HUDEP-2 (cell line): Measurements from ENCODE around the gene ADAT2.
A peak's percentile ranks its signal among the peaks of the same experiment; 100 is the strongest.
"Not testable (repeated sequence)": the region's sequence is repeated elsewhere in the genome, so short reads cannot be mapped to it uniquely, and the experiment has no call there.

Source experiments
- DNase-seq, 76 experiments: peaks; one replicate each; lab custom pipeline; 2025; ENCODE audit not compliant: unreplicated experiment in 76 of 76; lab: John Stamatoyannopoulos, UW

ADAT2 gene

DNA sequence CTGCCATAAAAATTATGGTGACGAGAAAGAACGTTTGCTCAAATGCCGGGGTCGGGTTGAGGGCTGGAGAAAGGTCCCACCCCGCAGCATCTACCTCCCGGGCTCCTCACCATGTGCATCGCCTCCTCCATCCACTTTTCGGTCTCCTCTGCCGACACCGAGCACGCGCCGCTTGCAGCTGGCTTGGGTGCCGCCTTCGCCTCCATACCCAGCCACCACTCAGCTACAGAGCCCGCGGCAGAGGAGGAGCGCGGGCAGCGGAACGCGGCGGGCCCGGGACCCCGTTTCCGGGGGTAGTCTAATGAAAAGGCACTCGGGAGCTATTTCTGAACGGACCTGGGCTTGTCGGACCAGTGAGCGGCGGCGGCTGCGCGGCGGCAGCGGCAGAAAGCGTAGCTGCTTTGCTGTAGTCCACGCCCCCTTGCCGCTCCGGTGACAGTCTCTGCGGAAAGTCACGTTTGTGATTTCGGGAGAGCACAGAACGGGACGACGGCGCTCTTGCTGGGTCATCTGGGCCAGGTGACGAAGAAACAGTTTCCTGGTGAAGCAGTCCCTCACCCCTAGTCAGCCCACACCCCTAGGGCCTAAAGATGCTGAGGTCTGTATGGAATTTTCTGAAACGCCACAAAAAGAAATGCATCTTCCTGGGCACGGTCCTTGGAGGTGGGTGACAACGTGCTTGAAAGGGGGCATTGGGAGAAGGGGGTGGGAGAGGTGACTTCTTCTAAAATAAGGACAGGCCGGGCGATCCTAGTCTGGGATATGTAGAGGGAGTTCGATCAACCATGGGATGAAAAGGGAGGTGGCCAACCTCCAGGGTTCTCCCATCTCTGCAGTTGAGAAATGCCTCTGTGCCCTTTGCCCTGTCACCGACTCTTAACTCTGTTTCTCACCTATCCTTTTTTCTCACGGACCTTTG lies at the start of gene ADAT2, which contains the start of gene PEX3:
Gene ADAT2 (minus strand): TSS at position 243 of the 919 bp plus-strand sequence. CDS start 37 bp downstream, at position 206.
Gene PEX3 (plus strand): TSS at position 353 of the 919 bp plus-strand sequence. CDS start 238 bp downstream, at position 591.
- DNase-seq: peak in 75 of 76 experiments; percentile 75 to 98 (median 94)

DNA sequence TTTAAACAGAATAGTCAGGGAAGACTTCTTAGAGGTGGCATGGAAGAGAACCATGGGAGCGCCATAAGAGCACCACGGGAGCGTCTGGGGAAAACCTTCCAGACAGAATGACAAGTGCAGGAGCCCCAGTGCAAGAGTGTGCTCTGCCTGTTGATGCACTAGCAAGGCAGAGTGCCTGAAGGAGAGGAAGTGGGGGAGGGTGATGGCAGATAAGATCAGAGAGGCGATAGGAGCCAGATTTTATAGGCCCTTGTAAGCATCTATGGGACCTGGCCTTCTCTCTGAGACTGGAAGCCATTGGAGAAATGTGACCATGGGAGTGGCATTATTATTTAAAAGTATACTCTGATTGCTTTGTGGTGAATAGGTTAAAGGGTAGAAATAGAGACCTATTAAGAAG lies 47.9 kb upstream of the ADAT2 start:
- DNase-seq: no peak

DNA sequence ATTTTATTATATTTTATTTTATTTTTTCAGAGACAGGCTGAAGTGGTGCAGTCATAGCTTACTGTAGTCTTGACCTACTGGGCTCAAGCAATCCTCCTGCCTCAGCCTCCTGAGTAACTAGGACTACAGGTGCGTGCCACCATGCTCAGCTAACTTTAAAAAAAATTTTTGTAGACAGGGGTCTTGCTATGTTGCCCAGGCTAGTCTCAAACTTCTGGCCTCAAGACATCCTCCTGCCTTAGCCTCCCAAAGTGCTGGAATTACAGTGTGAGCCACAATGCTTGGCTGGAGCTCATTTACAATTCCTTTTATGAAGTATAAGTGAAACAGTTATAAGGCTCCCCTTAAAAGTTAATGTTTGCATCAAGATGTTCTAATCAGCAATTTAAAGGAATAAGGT lies 46.5 kb upstream of the ADAT2 start:
- DNase-seq: no peak

DNA sequence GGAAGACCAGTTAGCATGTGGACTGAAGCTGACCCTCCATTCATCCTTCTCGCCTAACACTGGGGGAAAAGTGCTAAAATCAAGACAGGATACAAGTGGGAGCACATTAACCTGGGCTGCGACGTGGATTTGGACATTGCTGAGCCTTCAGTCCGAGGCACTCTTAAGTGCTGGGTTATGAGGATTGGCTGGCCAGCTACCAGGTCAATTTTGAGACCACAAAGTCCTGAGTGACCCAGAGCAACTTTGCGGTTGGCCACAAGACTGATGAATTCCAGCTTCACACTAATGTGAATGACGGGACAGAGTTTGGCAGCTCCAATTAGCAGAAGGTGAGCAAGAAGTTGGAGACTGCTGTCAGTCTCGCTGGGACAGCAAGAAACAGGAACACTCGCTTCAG lies 40.3 kb upstream of the ADAT2 start:
- DNase-seq: no peak

DNA sequence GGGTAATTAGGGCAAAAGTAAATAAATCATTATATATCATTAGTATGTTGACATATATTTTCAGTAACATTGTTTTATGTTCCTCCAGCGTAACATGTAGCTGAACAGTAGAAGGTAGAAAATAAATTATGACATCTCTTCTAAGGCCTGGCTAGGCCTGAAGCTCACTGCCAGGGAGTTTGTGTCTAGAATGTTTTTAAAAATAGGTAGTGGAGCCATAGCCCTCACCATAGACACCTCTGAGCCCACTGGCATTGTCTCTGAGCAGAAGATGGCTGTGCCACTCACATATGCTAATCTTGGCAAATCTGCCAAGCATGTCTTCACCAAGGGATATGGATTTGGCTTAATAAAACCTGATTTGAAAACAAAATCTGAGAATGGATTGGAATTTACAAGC lies 39.7 kb upstream of the ADAT2 start:
- DNase-seq: no peak

DNA sequence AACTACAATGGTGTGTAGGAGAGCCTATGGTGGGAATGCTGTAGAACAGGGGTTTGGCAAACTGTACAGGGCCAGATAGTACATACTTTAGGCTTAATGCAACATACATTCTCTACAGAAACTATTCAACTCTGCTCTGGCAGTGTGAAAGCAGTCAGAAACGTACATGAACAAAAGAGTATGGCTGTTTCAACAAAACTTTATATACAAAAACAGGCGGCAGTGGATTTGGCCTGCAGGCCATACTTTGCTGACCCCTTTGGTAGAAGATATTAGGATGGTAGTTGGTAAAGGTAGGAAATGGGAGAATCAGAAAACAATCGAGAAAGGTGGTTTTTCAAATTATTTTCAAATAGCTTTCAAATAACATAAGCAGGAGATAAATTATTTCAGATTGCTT lies 36.3 kb upstream of the ADAT2 start:
- DNase-seq: no peak

DNA sequence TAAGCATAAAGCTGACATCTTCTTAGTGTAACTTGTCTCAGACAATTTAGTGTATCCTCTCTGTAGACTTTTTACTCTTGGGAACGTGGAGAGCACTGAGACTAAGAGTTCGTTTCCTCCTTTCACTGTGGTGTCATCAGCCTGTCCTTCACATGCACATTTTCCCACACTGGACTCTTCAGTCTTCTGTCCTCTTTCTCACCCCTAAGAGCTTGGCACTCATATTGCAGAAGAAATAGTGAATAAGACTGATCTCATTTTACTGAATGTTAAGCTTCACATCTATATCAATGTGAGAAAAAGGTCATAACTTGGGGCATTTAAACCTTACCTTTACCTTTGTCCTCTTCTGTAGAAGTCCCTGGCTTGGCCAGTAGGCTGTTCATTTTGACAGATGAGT lies 35.5 kb upstream of the ADAT2 start:
- DNase-seq: no peak

DNA sequence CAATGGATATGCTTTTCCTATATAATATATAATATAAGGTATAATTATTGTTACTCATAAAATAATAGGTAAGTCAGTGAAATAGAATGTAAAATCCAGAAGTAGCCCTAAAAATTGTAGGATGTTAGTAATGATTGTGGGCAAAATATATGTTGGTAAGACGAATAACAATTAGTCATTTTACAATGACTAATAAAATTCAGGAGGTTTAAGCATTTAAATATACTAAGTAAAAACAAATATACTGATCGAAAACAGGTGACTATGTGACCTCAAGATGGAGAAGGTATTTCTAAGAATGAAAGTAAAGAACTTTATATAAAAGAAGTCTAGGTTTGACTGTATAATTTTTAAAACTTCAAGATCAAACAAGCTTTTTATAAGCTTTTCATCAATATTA lies 32.1 kb upstream of the ADAT2 start:
- DNase-seq: no peak

DNA sequence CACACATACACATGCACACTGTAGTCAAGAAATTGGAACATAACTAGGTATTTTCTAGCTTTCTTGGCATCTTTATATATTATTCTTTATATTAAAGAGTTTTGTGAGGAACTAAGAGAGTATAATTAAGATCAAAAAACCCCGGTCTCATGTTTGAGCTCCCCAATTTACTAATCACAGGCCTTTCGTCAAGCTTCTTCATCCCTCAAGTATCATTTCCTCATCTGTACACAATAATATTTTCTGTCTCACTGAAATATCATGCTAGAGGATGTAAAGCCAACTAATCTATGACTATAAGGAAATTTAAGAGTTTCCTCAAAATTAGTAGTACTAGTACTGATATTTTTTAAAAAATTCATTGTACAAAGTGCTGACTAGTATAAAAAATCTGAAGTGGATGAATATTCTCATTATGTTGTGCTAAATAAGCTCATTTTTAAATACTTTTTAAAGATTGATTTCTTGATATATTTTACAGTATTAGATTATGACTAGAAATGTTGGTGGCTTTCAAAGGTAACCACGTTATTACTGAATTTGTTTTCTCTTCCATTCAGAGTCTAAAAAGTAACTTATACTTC lies 28.1 kb upstream of the ADAT2 start:
- no peak for DNase-seq

DNA sequence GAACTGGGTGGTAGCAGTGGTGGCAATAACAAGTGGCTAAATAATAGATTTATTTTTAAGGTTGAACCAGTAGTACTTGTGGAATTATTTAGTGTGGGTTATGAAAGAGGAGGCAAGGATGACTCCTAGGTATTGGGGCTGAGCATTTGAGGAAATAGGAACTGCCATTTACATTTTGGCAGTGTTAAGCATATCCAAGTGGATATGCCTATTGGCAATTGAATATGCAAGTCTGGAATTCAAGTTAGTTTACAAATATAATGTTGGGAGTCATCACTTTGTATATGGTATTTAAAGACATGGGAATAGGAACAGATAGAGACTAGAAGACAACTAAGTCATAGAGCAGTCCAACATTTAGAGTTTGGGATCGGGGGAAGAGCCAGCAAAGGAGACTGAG lies 26.1 kb upstream of the ADAT2 start:
- DNase-seq: no peak

DNA sequence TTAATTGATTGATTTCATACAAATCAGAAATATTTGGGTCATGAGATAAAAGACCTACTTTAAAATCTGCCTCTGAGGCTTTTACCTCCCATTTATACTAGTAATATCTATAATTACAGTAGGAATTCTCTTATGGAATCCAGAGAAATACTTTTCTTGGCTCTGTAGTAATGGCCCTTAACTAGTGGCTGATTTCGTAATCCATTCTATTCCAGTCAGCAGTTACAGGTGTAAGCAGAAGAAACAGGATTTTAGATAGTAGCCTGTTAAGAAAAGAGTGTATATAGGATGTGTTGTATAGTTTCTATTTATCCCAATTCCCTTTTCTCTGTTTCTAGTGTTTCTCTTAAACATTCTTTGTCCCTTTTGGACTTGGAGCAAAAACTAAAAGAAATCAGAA lies 21.3 kb upstream of the ADAT2 start:
- DNase-seq: no peak

DNA sequence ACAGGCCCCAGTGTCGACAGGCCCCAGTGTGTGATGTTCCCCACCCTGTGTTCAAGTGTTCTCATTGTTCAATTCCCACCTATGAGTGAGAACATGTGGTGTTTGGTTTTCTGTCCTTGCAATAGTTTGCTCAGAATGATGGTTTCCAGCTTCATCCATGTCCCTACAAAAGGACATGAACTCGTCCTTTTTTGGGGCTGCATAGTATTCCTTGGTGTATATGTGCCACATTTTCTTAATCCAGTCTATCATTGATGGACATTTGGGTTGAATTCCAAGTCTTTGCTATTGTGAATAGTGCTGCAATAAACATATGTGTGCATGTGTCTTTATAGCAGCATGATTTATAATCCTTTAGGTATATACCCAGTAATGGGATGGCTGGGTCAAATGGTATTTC lies 18.3 kb upstream of the ADAT2 start:
- not testable (repeated sequence) for DNase-seq

DNA sequence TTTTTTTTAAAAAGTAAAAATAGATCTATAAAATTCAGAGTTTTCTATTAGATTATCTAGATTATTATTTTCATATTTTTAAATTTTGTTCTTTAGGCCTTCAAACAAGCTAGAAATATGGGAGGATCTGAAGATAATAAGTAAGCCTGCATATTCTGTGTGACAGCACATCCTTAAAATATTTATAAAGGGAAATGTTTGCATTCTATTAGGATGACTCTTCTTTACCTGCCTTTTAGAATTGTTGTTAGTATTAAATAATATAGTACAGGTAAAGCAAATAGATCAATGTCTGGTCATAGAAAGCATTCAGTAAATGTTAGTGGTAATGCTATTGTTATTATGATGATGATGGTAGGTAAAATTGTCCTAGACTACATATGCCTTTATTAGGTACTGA lies 17.5 kb upstream of the ADAT2 start:
- no peak for DNase-seq

DNA sequence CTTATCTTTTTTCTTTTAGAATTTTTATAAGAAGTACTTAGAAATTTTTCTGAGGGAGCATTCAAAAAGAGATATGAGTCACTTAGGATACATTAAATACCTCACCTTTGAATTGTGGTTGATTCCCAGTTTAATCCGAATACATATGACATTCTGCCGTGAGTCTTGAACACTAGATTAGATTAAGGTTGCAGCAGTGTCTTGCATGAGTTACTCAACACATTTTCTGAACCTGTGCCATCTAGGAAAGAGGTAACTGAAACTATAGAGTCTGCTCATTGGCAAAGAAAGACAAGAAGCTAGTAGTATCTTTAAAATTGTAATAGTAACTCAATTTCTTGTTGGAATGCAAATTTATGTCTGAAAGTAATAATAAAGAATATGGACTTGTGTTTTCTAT lies 15.1 kb upstream of the ADAT2 start:
- DNase-seq: no peak

DNA sequence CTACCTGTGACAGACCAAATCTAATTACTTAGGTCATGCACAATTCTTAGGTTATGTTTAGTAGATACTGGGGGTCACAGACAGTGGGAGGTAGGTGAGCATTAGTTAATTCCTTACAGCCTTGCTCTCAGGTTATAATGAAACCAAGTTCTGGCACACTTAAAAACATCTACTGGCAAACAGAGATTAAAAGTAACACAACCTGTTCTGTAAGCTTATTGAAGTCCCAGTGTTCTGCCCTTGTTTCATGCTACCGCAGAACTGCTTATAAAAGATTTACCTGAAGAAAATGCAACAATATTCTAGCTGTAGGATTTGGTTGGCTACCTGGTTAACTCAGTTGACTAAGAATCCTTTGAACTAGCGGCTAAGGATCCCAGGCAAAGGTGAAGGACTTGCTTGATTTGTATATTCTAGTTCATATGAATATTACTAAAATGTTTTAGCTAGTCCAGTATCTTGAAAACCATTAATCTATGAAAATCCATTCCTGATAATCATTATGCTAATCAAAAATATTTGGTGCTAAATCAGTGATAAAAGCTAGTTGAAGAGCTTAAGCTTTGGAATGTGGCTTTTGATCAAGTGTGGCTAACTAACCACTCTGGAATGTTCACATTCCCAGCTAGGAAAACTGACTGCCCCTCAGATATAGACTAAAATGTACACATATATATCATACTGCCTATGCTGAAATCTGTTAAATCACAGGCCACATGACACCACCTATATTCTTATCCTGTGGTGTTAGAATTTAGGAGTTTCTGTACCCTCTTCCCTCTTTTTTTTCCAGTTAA lies 7.3 kb upstream of the ADAT2 start:
- no peak for DNase-seq

DNA sequence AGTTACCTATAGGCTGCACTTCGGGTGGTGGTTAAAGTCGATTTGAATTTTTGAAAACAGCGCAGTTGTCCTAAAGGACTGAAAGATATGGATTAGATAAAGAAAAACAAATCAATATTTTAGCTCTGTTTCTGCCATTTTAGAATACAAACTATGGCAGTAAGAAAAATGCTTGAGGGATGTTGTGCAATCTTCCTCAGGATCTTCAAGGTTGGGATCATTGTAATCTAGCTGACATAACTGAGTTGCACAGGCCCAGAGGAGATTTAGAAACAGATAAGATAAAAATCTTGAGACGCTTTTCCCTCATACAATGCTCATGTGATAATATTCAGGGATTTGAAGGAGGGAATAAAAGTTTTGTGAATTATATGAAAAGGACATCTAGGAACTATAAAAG lies 1.0 kb upstream of the ADAT2 start:
- DNase-seq: no peak

DNA sequence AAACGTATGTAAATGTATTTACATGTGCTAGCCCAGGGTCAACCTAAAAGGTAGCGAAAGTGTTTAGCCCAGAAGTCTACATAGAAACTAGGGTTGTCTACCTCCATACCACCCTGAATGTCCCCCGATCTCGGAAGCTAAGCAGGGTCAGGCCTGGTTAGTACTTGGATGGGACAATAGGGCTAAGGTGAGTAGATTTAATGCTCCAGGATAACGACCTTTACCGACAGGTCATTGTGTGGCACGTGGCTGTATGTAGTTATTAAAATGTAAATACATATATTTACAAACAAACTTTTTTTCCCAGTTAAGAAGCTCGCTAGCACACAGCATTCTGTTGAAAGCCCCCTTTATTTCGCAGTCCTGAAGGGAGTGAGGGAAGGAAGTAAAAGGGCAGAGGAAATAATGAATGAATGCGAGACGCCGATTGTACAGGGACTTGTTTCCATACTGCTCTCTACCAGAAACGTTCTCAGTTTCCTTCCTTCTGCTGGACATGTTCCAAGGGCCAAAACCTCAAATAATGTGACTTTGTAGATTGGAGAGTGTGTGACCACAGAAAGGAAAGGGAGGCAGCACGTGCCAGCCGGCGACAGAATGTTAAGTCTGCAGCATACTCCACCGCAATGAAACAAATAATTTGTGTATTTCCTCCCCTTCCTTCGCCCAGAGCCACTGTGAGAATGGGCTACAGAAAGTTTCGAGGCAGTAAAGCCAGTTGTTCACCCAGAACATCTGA lies 612 bp downstream of the ADAT2 start:
- DNase-seq: peak in 73 of 76 experiments; percentile 20 to 92 (median 75)

DNA sequence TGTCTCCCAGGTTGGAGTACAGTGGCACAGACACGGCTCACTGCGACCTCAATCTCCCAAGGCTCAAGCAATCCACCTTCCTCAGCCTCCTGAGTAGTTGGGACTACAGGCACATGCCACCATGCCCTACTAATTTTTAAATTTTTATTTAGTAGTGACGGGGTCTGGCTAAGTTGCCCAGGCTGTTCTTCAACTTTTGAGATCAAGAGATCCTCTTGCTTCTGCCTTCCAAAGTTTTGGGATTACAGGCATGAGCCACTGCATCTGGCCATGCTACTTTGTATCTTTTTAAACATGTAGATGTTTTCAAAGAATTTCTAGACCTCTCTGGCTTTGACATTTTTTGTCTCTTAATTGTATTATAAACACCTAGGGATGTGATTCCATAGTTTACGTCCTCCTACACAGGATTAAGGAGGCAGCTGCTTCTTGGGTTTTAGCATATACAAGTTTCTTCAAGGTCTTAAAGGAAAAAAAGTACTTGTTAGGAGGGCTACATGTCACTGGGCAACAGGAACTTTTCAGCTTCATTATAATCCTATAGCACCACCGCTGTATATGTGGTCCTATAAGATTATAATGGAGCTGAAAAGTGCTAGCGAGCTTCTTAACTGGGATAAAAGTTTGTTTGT lies 1.3 kb downstream of the ADAT2 start:
- peak in 7 of 76 experiments; percentile 13 to 67 (median 40) for DNase-seq

DNA sequence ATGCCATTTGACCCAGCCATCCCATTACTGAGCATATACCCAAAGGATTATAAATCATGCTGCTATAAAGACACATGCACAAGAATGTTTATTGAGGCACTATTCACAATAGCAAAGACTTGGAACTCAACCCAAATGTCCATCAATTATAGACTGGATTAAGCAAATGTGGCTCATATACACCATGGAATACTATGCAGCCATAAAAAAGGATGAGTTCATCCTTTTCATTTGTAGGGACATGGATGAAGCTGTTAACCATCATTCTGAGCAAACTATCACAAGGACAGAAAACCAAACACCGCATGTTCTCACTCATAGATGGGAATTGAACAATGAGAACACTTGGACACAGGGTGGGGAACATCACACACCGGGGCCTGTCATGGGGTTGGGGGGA lies 2.6 kb downstream of the ADAT2 start:
- peak in 1 of 76 experiments; percentile 9 for DNase-seq

DNA sequence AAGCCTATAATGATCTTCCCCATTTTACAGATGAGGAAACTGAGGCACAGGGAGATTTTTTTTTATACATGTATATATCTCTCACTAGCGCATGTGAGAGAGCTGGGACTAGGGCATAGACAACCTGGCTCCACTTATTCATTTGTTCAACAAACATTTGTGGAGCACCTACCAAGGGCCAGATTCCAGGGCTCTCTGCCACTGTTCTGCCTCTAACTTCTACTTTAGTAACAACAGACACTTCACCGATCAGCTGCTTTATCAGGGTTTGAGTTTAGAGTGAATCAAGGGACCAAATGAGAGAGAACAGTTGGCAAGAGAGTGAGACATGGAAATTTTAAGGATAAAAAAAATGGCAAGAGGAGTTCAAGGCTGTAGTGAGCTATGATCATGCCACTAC lies 7.4 kb downstream of the ADAT2 start:
- no peak for DNase-seq
